Effector memory CD4-positive, alpha-beta T cell (primary cell): Measurements from ENCODE around the gene ZNF423.

Source experiments
- DNase-seq, 3 donors: peaks; one replicate each; pipeline ENCODE4 v3.0.0-alpha.2; 2020
- H3K27ac ChIP-seq: 2 replicates; pipeline ENCODE4 v1.7.0; 2013; ENCODE audit warnings: mild to moderate bottlenecking, low read length, moderate library complexity; ENCODE audit not compliant: insufficient read depth, poor library complexity, severe bottlenecking
- H3K27me3 ChIP-seq: replicated peaks from 2 replicates; pipeline ENCODE4 v1.7.0; 2013; ENCODE audit warnings: mild to moderate bottlenecking, low read length; ENCODE audit not compliant: insufficient read depth, control insufficient read depth, poor library complexity, severe bottlenecking
- H3K36me3 ChIP-seq: 2 replicates; pipeline ENCODE4 v1.7.0; 2013; ENCODE audit warnings: mild to moderate bottlenecking, low read length, moderate library complexity; ENCODE audit not compliant: control insufficient read depth, insufficient read depth
- H3K4me1 ChIP-seq: 2 replicates; pipeline ENCODE4 v1.7.0; 2013; ENCODE audit warnings: low read length, mild to moderate bottlenecking; ENCODE audit not compliant: control insufficient read depth, insufficient read depth, poor library complexity, severe bottlenecking
- H3K4me3 ChIP-seq: 2 replicates; pipeline ENCODE4 v1.7.0; 2013; ENCODE audit warnings: low read length, low read depth, mild to moderate bottlenecking; ENCODE audit not compliant: insufficient read depth, poor library complexity, severe bottlenecking
- H3K9me3 ChIP-seq: 2 replicates; pipeline ENCODE4 v1.7.0; 2013; ENCODE audit warnings: mild to moderate bottlenecking, low read length, moderate library complexity; ENCODE audit not compliant: control insufficient read depth

ZNF423 gene

DNA sequence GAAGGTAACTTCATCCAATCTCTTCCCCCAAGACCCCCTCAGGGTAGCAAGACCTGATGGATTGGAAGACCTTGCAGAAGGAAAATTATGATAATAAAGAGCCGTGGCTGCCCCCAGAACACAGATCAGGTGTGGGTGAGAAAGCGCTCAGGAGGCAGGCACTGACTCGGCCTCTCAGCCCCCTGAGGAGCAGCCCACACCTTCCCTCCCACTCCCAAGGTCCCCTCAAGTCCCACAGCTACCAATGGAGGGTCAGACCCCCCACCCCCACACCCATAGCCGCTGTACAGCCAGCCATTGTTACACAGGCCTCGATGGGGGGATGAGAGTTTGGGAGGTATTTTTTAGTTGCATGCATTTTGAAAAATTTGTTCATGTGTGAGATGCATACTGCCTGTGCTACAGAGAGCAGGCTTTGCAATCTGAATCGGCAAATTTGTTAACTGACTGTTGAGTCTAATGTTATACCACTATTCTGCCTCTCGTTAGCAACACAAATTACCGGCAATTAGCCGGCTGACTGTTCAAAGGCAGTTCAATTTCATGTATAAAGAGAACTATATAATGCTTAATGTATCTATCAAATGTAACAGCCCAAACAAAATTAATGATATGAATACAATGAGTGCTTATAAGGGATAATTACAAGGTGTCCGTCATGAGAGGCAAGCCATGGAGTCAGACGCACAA, 270.6 kb downstream of the ZNF423 start:
- Histone ChIP-seq H3K4me1 (no peaks in the 10 kb centered on the region), H3K4me3 (no peak overlapping the region), H3K27ac (no peak overlapping the region), H3K36me3 (no peaks in the 10 kb centered on the region), H3K9me3 (no peaks in the 10 kb centered on the region), H3K27me3 (no peaks in the 10 kb centered on the region)
- DNase-seq, result no peak

DNA sequence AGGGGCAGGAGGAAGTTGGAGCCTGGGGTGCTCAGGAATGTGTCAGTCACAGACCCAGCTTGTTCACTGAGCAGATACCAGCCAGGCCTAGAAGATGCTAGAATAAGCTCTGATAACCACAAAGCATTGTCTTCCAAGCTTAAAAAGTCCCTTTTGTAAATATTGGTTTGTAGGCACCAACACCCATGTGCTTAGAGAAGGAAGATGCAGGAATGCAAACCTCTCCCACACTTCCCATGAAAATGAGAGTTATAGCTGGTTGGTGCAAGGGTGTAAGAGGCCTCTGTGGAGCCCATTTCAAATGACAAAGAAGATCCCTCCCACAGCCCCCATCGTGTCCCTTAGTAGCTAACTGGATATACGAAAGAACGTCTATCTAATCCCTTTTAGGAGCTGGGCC, 272.0 kb downstream of the ZNF423 start:
- Histone ChIP-seq H3K9me3 (no peaks in the 10 kb centered on the region), H3K4me3 (no peak overlapping the region), H3K36me3 (no peaks in the 10 kb centered on the region), H3K27ac (no peak overlapping the region), H3K27me3 (no peaks in the 10 kb centered on the region), H3K4me1 (no peaks in the 10 kb centered on the region)
- DNase-seq, result no peak

DNA sequence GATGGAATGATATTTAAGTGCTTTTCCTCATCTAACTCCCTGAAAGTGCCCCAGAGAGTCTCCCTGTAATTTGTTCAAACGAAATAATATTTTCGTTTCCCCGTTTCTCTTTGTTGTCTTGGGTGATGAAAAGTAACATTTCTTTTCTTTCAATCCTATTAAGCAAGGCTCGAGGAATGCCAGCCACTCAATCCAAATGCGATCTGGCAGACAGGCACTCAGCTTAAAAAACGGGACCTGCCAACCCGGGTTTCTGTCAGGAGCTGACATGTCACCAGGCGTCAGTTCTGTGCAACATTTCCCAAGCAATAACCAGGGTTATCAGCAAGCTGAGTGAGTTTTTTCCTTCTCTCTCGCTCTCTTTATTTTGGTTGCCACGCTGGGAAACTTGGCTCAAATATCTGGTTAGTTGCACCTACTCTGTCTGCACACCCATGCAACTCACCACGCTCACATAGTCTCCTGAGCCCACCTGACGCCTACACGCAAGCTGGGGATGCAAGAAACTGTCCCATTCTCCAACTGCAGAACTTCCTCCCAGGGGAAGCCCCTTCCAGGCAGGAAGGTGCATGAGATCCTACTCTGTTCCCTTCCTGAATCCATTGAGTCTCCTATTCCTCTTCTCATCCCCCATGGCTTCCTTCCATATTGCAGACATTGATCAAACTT, 274.1 kb downstream of the ZNF423 start:
- no peaks in the 10 kb centered on the region for H3K9me3 ChIP-seq
- H3K27me3 ChIP-seq, result no peaks in the 10 kb centered on the region
- no peaks in the 10 kb centered on the region for H3K4me1 ChIP-seq
- H3K36me3 ChIP-seq, result no peaks in the 10 kb centered on the region
- no peak overlapping the region for H3K4me3 ChIP-seq
- DNase-seq, result no peak
- H3K27ac ChIP-seq, result no peak overlapping the region

DNA sequence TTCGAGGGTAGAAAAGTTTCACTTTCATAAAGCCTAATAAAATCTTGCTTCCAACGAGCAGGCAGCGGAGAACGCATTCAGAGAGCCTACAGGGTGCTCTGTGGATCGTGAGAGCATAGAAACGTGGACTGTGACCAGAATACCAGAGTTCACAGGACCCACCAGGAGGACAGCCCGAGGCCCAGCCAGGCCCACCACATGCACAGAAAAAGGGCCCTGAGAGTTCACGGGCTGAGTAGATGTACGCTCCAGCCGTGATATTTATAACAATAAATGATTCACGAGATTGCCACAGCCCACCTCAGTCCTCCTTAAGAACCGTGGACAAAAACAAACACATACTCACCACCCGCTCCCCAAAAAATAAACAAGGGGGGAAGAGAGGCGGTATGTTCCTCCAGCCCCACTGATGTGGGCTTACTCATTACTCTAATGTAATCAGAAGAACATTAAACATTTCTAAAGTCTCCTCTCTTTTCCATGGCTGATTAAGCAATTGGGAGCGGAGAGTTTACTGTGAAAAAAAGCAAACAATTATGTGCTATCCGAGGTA, 275.1 kb downstream of the ZNF423 start:
- Histone ChIP-seq H3K4me3 (no peak overlapping the region), H3K9me3 (no peaks in the 10 kb centered on the region), H3K27ac (no peak overlapping the region), H3K27me3 (no peaks in the 10 kb centered on the region), H3K36me3 (no peaks in the 10 kb centered on the region), H3K4me1 (no peaks in the 10 kb centered on the region)
- no peak for DNase-seq

DNA sequence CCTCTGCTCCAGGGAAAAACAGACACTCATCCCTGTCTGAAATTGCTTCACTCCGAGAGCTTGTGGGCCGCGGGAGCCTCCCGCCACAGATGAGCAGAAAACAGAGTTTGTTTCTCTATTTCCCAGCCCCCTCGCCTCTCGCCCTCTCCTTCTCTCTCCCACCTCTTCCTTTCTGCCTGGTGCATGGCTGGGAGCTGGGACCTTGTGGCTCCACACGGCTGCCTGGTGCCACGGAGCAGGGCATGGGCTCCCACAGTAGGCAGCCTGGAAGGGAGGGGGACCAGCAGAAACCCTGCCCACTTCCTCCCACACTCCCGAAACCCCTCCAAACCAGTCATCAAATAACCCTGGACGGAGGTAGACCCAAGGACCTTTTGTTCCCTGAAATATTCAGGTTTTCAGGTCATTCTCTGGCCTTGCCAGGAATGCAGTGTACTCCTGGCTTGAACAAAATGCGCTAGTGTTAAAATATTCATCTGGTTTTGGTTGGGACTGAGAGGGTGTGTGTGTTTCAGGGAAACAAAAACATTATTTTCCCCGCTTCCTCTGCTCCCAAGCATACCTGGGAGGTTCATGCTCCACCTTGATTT, 277.4 kb downstream of the ZNF423 start:
- no peak overlapping the region for H3K27ac ChIP-seq
- no peaks in the 10 kb centered on the region for H3K9me3 ChIP-seq
- H3K4me3 ChIP-seq, result no peak overlapping the region
- no peak for DNase-seq
- no peaks in the 10 kb centered on the region for H3K4me1 ChIP-seq
- H3K36me3 ChIP-seq, result no peaks in the 10 kb centered on the region
- H3K27me3 ChIP-seq, result no peaks in the 10 kb centered on the region

DNA sequence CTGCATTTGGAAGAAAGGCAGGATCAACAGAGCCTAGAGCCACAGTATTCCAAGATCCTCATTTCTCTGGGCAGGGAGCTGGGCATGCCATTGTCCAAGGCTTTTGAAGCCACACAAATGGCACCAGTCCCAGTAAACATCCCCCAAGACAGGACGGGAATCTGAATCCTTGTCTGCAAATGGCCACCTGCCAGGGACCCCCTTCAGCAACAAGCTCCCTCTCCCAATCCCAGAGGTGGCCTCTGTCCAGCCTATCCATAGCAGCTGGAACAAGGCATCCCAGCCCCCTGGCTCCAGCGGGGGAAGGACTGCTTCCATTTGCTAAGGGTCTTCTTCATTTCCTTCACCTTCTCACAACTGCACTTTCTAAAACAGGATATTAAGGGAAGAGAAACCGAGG, 277.9 kb downstream of the ZNF423 start:
- H3K27ac ChIP-seq, result no peak overlapping the region
- no peaks in the 10 kb centered on the region for H3K36me3 ChIP-seq
- no peaks in the 10 kb centered on the region for H3K4me1 ChIP-seq
- no peaks in the 10 kb centered on the region for H3K9me3 ChIP-seq
- no peak for DNase-seq
- no peaks in the 10 kb centered on the region for H3K27me3 ChIP-seq
- H3K4me3 ChIP-seq, result no peak overlapping the region

DNA sequence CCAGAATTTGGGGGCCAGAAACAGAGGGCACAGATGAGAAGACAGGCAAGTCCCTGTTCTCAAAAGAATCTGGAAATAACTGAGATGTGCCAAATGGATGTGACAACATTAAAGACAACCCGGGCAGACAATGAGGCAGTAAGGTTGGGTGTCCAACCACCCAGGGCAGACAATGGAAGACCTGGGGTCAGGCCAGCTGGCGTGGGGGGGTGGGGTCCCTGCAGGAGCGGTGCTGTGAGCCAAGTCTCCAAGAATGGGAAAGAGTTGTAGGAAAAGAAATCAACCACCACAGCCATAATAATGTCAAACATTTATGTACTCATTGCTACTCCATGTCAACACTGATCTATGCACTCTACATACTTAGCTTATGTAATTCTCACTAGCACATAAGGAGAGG, 279.0 kb downstream of the ZNF423 start:
- Histone ChIP-seq H3K36me3 (no peaks in the 10 kb centered on the region), H3K4me3 (no peak overlapping the region), H3K27ac (no peak overlapping the region), H3K4me1 (no peaks in the 10 kb centered on the region), H3K9me3 (no peaks in the 10 kb centered on the region), H3K27me3 (no peaks in the 10 kb centered on the region)
- DNase-seq, result no peak

DNA sequence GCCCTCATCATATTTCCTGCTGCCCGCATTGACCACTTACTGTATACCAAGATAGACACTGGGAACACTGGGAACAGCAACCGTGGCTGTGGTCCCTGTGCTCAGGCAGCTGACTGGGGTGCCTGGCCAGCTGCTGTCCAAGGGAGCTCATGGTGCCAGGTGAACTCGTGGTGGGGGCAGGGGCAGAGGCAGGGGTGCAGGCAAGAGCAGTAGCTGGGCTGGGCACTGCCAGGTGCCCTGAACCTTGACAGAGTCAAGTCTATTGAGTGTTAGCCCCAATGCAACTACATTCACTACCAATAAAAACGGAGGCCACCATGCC, 279.8 kb downstream of the ZNF423 start:
- H3K4me3 ChIP-seq, result no peak overlapping the region
- H3K4me1 ChIP-seq, result no peaks in the 10 kb centered on the region
- H3K36me3 ChIP-seq, result no peaks in the 10 kb centered on the region
- no peaks in the 10 kb centered on the region for H3K27me3 ChIP-seq
- no peaks in the 10 kb centered on the region for H3K9me3 ChIP-seq
- no peak overlapping the region for H3K27ac ChIP-seq
- no peak for DNase-seq

DNA sequence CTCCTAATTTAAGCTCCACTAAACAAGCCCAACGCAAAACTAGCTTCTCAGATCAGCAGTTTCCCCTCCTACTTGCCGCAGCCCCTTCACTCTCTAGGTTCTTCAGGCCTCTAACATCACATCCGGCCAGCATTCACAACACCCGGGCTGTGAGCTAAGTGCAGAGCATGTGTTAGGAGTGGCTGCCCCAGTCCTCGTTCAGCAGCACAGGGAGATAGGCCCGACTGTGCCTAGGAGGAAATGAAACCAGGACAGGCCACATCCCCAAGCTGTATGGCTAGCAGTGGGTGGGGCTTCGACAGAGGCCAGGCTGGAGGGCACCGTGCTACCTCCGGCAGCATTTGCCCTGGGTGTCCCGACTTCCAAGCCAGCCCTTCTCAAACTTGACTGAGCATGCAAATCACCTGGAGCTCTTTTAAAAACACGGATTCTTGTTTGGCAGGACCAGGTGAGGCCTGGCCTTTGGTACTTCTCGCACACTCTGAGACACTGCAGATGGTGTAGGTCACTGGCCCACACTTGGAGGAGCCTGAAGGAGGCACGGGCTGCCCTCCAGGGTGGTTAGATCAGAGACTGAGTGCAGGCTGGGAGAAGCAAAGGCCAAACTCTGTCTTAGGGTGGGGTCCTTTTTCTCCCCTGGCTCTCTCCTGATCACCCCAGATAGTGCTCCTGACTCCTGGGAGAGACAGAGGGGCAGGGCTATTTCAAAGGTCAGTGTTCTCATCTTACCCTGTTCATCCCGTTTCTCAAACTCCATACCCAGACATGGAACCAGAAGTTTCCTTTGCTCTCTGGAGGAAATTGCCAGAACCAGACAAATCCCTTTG, 280.4 kb downstream of the ZNF423 start:
- Histone ChIP-seq H3K27me3 (no peaks in the 10 kb centered on the region), H3K4me3 (no peak overlapping the region), H3K4me1 (no peaks in the 10 kb centered on the region), H3K27ac (no peak overlapping the region), H3K36me3 (no peaks in the 10 kb centered on the region), H3K9me3 (no peaks in the 10 kb centered on the region)
- no peak for DNase-seq
